ENCODE results near the gene GARIN3.

The GARIN3 gene

DNA sequence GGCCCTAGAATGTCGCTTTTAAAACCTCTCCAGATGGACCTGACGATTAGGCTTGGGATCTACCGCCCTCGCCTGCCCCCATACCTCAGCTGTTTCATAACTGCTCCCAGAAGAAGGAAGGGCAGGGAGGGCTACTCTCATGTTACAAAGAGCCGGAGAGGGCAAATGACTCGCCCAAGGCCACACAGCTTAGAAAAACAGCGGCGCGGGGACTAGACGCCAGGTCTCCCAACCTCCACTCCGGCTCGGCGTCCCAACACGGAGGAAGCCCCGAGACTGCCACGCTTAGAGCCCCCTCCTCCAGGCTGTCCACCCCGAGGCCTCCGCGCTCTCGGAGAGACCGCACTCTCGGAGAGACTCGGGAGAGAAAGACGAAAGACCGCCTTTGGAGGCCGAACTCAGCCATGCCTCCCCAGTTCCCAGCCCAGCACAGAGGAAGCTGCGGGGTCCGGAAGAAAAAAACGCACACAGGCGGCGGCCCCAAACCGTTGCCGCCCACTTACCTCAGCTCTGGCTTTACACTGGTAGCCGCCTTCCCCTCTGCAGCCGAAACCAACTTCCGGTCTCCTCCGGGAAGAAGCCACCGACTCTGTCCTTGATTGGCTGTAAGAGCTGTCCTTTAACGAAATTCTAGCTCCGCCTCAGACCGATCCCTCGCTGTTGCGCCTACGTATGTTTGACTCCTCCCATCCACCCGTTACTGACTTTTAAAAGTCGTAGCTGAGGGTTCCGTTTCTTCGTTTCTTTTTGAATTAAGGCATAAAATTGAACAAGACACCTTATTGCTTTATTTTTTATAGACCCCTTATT is 23.5 kb downstream of the GARIN3 start, which contains the start of gene MED7:
Gene MED7 (minus strand): TSS at position 549 of the 810 bp plus-strand sequence. CDS start 3,434 bp downstream, outside the sequence.
- peak; percentile 96 for DNase-seq

DNA sequence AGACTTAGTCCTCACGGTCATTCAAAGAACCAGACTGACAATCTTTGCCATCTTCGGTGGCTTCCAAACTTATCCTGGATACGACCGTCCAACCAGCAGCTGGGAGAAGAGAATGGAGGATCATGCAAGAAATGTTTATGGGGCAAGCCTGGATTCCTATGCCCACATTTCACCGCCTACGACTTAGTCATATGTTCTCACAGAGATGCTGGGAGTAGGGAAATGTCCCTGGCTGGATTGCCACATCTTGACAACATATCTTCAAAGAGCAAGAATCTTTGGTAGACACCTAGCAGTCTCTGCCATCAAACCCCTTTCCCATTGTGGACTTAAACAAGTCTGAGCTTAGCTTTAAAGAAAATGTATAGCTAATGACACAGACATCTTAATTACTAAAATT is 28.4 kb downstream of the GARIN3 start:
- DNase-seq: no peak

DNA sequence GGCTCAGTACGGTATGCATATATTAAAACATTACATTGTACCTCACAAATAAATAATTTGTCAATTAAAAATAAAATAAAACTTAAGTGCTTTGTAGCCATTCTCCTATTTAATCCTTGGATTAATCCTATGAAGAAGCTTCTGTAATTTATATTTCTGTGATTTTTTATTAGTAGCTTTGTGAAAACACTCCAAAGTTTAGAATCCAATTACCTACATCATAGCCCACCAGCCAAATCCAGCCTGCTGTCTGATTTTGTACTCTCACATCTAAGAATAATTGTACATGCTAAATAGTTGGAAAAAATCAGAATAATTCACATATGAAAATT is 33.8 kb downstream of the GARIN3 start:
- DNase-seq: no peak

DNA sequence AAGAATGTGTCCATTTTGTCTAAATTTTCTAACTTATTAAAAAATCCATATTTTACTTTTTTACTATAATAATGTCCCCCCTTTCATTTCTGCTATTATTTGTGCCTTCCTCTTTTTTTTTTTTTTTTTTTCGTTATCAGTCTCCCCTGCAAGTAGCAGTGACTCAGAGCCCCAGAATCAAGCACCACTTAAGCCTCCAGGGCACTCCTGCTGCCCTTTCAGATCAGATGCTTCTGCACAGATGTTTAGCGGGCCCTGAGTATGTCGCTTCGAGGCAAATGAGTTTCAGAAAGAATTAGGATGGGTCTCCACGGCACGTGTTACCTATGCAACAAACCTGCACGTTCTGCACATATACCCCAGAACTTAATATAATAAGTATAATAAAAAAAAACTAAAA is 35.1 kb downstream of the GARIN3 start:
- DNase-seq: no peak

DNA sequence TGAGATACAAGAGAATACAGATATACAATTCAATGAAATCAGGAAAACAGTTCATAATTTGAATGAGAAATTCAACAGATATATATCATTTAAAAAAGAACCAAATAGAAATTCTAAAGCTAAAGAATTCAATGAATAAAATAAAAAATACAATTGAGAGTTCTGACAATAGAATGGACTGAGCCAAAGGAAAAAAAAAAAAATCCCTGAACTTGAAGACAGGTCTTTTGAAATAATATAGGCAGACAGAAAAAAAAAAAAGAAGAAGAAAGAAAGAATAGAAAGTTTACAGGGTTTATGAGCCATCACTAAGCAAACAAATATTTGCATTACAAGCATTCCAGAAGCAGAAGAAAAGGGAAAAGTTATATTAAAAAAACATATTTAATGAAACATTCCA is 44.4 kb downstream of the GARIN3 start:
- no peak for DNase-seq

DNA sequence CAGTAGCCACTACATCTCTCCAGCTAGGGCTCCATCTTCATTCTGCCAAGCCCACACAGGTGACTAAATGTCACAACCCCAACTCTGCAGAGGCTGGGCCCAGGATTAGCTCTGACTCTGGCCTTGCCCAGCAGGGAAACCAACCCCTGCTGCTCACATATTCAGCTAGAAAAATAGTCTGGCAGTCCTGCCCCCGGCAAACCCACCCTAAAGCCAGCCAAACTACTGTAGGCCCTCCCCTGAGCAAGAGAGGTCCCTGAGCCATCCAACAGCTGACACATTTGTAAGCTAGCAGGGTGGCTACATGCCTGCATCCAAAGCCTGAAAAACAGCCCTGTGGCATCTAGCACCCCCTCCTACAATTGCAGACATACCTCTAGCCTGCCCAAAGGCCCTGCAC is 46.0 kb downstream of the GARIN3 start:
- no peak for DNase-seq

DNA sequence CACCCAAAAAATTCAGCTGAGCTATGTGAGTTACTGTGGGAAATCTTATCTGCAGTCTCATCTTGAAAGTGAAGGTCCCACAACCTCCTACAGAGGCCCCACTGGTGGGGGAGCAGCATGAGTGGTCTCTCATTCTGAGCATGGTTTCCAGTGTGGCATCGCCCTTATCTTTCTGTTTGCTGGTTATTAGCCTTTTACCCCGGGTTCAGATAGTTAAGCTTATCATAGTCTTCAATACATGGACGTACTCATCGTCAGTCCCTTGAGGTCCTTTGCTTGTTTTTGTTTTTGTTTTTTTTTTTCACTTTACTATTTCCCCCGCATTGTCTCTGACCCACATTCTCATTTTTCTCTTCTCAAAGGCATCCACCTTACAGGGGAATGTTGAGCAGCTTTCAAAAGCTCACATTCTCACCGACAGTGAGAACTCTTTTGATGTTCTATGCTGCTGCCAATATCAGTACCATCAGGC is 49.5 kb downstream of the GARIN3 start:
- DNase-seq: no peak

DNA sequence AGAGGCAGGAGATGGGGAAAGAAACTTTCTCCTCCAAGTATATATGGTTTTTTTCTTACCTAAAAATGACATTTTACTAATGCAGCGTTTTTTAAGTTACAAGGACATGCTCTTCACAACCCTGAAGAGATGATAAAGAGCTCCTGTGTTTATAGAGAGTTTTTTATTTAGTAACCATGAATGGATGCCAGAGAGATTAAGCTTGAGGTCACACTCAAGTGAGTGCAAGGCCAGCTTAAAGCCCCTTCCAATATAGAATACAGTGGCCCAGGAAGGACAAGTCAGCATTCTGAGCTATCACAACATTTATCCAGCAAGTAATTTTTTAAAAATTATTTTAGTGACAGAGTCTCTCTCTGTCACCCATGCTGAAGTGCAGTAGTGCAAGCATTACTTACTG is 50.6 kb downstream of the GARIN3 start:
- no peak for DNase-seq

DNA sequence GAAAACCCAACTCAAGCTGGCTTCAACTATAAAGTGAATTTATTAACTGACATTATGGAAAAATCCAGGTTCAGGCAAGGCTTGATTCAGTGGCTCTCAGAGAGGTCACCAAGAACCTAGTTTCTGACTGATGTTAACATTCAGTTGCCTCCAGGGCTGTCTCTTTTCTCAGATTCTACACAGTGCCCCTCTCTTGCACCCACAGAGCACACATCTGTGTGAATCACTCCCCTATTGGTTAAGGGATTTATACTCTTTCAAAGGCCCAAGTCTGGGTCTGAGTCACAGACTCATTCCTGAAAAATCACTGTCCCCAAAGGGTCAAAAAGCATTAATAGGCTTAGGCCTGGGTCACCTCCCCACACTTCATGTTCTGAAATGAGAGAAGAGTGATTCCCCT is 51.1 kb downstream of the GARIN3 start:
- no peak for DNase-seq

DNA sequence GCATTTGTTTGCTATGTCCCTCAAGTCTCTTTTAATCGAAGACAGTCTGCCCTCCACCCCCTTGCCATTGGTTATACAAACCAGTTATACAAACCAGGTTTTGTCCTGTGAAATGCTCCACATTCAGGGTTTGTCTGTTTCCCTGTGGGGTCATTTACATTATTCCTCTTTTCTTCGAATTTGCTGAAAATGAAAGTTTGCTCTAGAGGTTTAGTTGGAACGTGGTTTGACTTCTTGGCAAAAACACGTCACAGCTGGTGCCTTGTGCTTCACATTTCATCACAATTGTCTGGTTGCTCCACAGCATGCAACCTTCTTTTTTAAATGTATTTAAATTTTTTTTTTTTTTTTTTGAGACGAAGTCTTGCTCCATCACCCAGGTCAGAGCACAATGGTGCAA is 53.1 kb downstream of the GARIN3 start:
- DNase-seq: no peak

Data from NCI-H1092 treated with DMSO at 0.1 percent for 48 hours (cell line).